Right lung (tissue), 5 donors: ENCODE measurements around the gene VDR. TPM values are rescaled to one million over a fixed set of nuclear protein-coding genes. Genes with fewer than 3 reads are reported as not detected.
"Not testable (repeated sequence)": the region's sequence is repeated elsewhere in the genome, so short reads cannot be mapped to it uniquely, and the experiment has no call there.

ENCODE experiments used
- DNase-seq, 2 donors: peaks; one replicate each; pipeline ENCODE4 v3.0.0-alpha.2; 2013
- polyA plus RNA-seq, 5 donors: library from polyadenylated mRNA; unstranded; fragments of 120-200 nt; gene quantifications; one replicate each; pipeline versions ENCODE4 v1.2.1 to v1.2.3, GENCODE V29; 2013; ENCODE audit warnings: inconsistent platforms in 1 of 5, low replicate concordance in 1 of 5; ENCODE audit not compliant: insufficient read length in 5 of 5, insufficient read depth in 1 of 5

Gene VDR
- polyA plus RNA-seq, 5 donors, result 1.2 to 1.9 (median 1.6) TPM

- no peak for DNase-seq
Measured at GRCh38 chr12:47848853-47849252, 55.9 kb downstream of the VDR start.

GRCh38 chr12:47846294-47846996 lies 58.3 kb downstream of the VDR start:
- DNase-seq, result no peak

- no peak for DNase-seq
Measured at GRCh38 chr12:47845081-47845480, 59.7 kb downstream of the VDR start.

GRCh38 chr12:47844264-47845019 lies 60.4 kb downstream of the VDR start:
- DNase-seq, result no peak

- no peak for DNase-seq
Measured at GRCh38 chr12:47843226-47843980, 61.4 kb downstream of the VDR start.

- DNase-seq, result not testable (repeated sequence)
Measured at GRCh38 chr12:47842543-47842942, 62.3 kb downstream of the VDR start.

- no peak for DNase-seq
Measured at GRCh38 chr12:47841910-47842309, 62.9 kb downstream of the VDR start.

GRCh38 chr12:47841501-47841900 lies 63.3 kb downstream of the VDR start:
- no peak for DNase-seq

GRCh38 chr12:47840571-47840970 lies 64.2 kb downstream of the VDR start:
- no peak for DNase-seq

GRCh38 chr12:47839214-47839876 lies 65.4 kb downstream of the VDR start:
- no peak for DNase-seq

- DNase-seq, result no peak
Measured at GRCh38 chr12:47838286-47838931, 66.4 kb downstream of the VDR start.

- no peak for DNase-seq
Measured at GRCh38 chr12:47837190-47838171, 67.3 kb downstream of the VDR start.

GRCh38 chr12:47835831-47836155 lies 69.0 kb downstream of the VDR start:
- no peak for DNase-seq

GRCh38 chr12:47835006-47835830 lies 69.6 kb downstream of the VDR start:
- no peak for DNase-seq

GRCh38 chr12:47834199-47834903 lies 70.4 kb downstream of the VDR start:
- no peak for DNase-seq

GRCh38 chr12:47833591-47834012 lies 71.2 kb downstream of the VDR start:
- no peak for DNase-seq

GRCh38 chr12:47832263-47832933 lies 72.4 kb downstream of the VDR start:
- DNase-seq, result no peak

- DNase-seq, result no peak
Measured at GRCh38 chr12:47829584-47829983, 75.2 kb downstream of the VDR start.
